HL-60 (cell line): ENCODE results near the gene C16orf90.

ENCODE experiments used
- DNase-seq, 2 experiments: peaks; one replicate each; pipeline ENCODE4 v3.0.0-alpha.2; 2010 to 2020; ENCODE audit warnings: low read depth in 1 of 2, low spot score in 1 of 2
- H3K27ac ChIP-seq: fragments of 250-450 bp; sonication (Bioruptor Pico); replicated peaks from 2 replicates; pipeline ENCODE4 v1.5.1; 2020; ENCODE audit warnings: mild to moderate bottlenecking, moderate library complexity
- H3K27me3 ChIP-seq: fragments of 250-450 bp; sonication (Bioruptor Pico); 2 replicates; pipeline ENCODE4 v1.5.1; 2021; ENCODE audit warnings: mild to moderate bottlenecking, moderate library complexity; ENCODE audit not compliant: insufficient read depth, poor library complexity, severe bottlenecking
- H3K4me3 ChIP-seq: replicated peaks from 2 replicates; pipeline ENCODE4 v1.5.1; 2011; ENCODE audit warnings: mild to moderate bottlenecking, control low read depth, low read length; ENCODE audit not compliant: insufficient read depth
- GABPA ChIP-seq: IDR thresholded peaks from 2 replicates; pipeline ENCODE4 v1.6.1; 2012; ENCODE audit warnings: low read depth
- POLR2AphosphoS5 ChIP-seq: IDR thresholded peaks from 2 replicates; pipeline ENCODE4 v1.6.1; 2012; ENCODE audit warnings: low read depth
- SPI1 ChIP-seq: IDR thresholded peaks from 2 replicates; pipeline ENCODE4 v1.6.1; 2012; ENCODE audit warnings: low read depth, mild to moderate bottlenecking, borderline replicate concordance
- TF ChIP-seq, protein P1 (sequence below): IDR thresholded peaks from one replicate; pipeline ENCODE4 v1.5.1; 2011; ENCODE audit warnings: low read length, control low read depth, inconsistent platforms; ENCODE audit not compliant: insufficient read depth
- TF ChIP-seq, protein P2 (sequence below): IDR thresholded peaks from 2 replicates; pipeline ENCODE4 v1.6.1; 2012; ENCODE audit warnings: low read depth; ENCODE audit not compliant: insufficient replicate concordance

The C16orf90 gene

DNA sequence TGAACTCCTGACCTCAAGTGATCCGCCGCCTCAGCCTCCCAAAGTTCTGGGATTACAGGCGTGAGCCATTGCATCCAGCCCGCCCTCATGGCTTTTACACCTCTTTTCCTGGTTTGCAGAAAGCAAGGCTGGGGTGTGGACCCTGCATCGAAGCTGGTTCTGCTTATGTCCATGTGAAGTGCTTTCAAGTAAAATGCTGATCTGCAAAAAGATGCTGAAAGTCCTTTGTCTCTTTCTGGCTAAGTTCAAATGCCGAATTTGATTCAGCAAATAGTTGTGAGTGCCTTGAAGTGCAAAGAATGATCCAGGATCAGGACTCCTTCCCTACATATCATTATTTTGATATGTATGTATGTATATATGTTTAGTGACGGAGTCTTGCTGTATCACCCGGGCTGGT, 34.7 kb downstream of the C16orf90 start:
- DNase-seq: no peak
- no peaks in the 10 kb centered on the region for H3K27me3 ChIP-seq
- no peak for TF ChIP-seq GABPA
- TF ChIP-seq, protein P1, sequence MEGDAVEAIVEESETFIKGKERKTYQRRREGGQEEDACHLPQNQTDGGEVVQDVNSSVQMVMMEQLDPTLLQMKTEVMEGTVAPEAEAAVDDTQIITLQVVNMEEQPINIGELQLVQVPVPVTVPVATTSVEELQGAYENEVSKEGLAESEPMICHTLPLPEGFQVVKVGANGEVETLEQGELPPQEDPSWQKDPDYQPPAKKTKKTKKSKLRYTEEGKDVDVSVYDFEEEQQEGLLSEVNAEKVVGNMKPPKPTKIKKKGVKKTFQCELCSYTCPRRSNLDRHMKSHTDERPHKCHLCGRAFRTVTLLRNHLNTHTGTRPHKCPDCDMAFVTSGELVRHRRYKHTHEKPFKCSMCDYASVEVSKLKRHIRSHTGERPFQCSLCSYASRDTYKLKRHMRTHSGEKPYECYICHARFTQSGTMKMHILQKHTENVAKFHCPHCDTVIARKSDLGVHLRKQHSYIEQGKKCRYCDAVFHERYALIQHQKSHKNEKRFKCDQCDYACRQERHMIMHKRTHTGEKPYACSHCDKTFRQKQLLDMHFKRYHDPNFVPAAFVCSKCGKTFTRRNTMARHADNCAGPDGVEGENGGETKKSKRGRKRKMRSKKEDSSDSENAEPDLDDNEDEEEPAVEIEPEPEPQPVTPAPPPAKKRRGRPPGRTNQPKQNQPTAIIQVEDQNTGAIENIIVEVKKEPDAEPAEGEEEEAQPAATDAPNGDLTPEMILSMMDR: no peak
- H3K4me3 ChIP-seq: no peak overlapping the region
- no peak overlapping the region for H3K27ac ChIP-seq

DNA sequence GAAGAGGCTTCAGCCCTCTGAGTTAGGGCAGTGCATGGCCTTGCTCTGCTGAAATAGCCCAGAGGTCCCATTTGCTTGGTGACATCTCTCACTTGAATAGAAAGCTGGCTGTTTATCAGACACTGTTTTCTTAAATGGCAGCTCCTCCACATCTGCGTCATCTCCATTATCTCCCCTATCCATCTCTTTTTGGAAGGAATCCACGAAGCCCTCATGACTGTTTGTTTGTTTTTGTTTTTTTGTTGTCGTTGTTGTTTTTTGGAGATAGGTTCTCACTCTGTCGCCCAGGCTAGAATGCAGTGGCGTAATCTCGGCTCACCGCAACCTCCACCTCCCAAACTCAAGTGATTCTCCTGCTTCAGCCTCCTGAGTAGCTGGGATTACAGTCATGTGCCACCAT, 35.2 kb downstream of the C16orf90 start:
- no peak for TF ChIP-seq SPI1
- TF ChIP-seq, protein P1: no peak
- no peak for TF ChIP-seq POLR2AphosphoS5
- TF ChIP-seq GABPA: no peak
- TF ChIP-seq, protein P2, sequence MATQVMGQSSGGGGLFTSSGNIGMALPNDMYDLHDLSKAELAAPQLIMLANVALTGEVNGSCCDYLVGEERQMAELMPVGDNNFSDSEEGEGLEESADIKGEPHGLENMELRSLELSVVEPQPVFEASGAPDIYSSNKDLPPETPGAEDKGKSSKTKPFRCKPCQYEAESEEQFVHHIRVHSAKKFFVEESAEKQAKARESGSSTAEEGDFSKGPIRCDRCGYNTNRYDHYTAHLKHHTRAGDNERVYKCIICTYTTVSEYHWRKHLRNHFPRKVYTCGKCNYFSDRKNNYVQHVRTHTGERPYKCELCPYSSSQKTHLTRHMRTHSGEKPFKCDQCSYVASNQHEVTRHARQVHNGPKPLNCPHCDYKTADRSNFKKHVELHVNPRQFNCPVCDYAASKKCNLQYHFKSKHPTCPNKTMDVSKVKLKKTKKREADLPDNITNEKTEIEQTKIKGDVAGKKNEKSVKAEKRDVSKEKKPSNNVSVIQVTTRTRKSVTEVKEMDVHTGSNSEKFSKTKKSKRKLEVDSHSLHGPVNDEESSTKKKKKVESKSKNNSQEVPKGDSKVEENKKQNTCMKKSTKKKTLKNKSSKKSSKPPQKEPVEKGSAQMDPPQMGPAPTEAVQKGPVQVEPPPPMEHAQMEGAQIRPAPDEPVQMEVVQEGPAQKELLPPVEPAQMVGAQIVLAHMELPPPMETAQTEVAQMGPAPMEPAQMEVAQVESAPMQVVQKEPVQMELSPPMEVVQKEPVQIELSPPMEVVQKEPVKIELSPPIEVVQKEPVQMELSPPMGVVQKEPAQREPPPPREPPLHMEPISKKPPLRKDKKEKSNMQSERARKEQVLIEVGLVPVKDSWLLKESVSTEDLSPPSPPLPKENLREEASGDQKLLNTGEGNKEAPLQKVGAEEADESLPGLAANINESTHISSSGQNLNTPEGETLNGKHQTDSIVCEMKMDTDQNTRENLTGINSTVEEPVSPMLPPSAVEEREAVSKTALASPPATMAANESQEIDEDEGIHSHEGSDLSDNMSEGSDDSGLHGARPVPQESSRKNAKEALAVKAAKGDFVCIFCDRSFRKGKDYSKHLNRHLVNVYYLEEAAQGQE: no peak
- Histone ChIP-seq H3K27ac (no peak overlapping the region), H3K27me3 (no peaks in the 10 kb centered on the region), H3K4me3 (no peak overlapping the region)
- no peak for DNase-seq

DNA sequence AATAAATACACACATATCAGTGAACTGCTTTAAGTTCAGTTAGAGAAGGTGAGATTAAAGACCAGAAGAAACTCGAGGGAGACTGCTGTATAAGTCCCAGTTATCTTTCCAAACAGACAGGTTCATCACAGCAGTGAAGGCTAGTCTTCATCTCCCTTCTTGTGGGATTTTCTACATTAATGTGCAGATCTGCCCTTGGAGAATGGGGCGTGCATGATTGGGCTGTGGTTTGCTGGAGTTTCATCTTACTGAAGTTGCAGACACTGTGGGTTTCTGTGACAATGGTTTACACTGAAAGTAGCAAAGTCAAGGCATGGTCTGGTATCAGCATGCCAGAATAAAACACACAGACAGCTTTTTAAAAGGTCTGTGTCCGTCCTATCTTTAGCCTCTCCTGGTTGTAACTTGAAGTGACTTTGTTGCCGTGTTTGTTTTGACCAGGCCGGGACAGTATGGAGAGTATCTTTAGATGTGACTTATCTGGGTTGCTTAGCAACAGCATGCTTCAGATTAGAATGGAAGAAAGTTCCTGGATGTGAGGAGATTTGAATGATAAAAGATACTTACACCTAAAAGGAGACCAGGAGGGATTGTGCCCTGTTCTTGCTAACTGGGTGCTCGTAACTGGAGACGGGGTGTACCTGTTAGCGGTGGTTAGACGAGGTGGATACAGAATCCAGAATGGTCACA, 35.7 kb downstream of the C16orf90 start:
- Histone ChIP-seq H3K27ac (no peak overlapping the region), H3K27me3 (no peaks in the 10 kb centered on the region), H3K4me3 (no peak overlapping the region)
- TF ChIP-seq GABPA: no peak
- no peak for TF ChIP-seq SPI1
- no peak for TF ChIP-seq POLR2AphosphoS5
- TF ChIP-seq, protein P2: no peak
- TF ChIP-seq, protein P1: no peak
- no peak for DNase-seq

DNA sequence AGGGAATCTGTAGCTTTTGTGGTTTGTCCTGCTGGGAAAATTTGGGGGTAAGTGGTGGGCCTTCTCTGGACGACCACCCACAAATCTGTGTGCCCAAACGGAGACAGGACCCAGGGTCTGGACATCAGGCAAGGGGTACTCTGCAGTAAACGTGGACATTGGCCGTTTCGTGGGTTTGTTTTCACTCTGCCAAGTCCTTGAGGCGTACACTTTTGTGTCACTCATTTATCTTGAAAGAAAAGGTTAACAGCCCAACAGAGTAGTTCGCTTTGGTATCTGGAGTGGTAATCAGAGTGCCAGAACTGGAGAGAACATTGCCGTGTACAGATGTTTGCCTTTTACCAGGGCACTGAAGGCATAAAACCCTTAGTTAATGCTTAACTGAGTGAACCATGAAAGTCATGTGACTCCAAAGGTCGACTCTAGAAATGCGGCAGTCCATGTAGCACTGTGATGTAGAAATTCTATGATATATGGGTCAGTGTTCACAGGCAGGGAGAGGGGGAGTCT, 36.4 kb downstream of the C16orf90 start:
- Histone ChIP-seq H3K27ac (peak overlapping the region; percentile 97), H3K4me3 (peak overlapping the region; percentile 90), H3K27me3 (no peaks in the 10 kb centered on the region)
- no peak for TF ChIP-seq POLR2AphosphoS5
- TF ChIP-seq, protein P2: no peak
- TF ChIP-seq GABPA: no peak
- no peak for TF ChIP-seq SPI1
- peak in 1 of 2 experiments; percentile 30 for DNase-seq
